Activated CD4-positive, alpha-beta T cell treated with anti-CD3 and anti-CD28 coated beads, Interleukin-2, amount 50 U/mL, for 24 hours (primary cell): ENCODE results near the gene ZFAND3.

ENCODE experiments used
- DNase-seq, 2 donors: peaks; one replicate each; pipeline ENCODE4 v3.0.0-alpha.2; 2020; ENCODE audit warnings: low read depth in 1 of 2, low spot score in 1 of 2

The ZFAND3 gene

GRCh38 chr6:38164671-38165108 is 345.2 kb downstream of the ZFAND3 start:
- no peak for DNase-seq

- no peak for DNase-seq
Observed at GRCh38 chr6:38166411-38167240, 347.1 kb downstream of the ZFAND3 start.

- no peak for DNase-seq
Observed at GRCh38 chr6:38167598-38167997, 348.1 kb downstream of the ZFAND3 start.

GRCh38 chr6:38168126-38168525 is 348.6 kb downstream of the ZFAND3 start:
- DNase-seq = no peak

- DNase-seq = no peak
Observed at GRCh38 chr6:38168699-38169098, 349.2 kb downstream of the ZFAND3 start.

- DNase-seq = no peak
Observed at GRCh38 chr6:38169221-38169976, 349.9 kb downstream of the ZFAND3 start.

- DNase-seq = no peak
Observed at GRCh38 chr6:38169977-38170526, 350.5 kb downstream of the ZFAND3 start.

GRCh38 chr6:38170666-38171355 is 351.3 kb downstream of the ZFAND3 start:
- DNase-seq = no peak

GRCh38 chr6:38171997-38172738 is 352.6 kb downstream of the ZFAND3 start:
- DNase-seq = no peak

GRCh38 chr6:38172739-38173410 is 353.3 kb downstream of the ZFAND3 start:
- no peak for DNase-seq

- DNase-seq = no peak
Observed at GRCh38 chr6:38173909-38174308, 354.4 kb downstream of the ZFAND3 start.

GRCh38 chr6:38174315-38174714 is 354.8 kb downstream of the ZFAND3 start:
- DNase-seq = no peak

- no peak for DNase-seq
Observed at GRCh38 chr6:38174806-38175495, 355.4 kb downstream of the ZFAND3 start.

GRCh38 chr6:38175786-38176185 is 356.3 kb downstream of the ZFAND3 start:
- no peak for DNase-seq

- no peak for DNase-seq
Observed at GRCh38 chr6:38176797-38177751, 357.5 kb downstream of the ZFAND3 start.

GRCh38 chr6:38177882-38178583 is 358.5 kb downstream of the ZFAND3 start:
- DNase-seq = no peak

GRCh38 chr6:38178584-38178886 is 359.0 kb downstream of the ZFAND3 start:
- DNase-seq = no peak

GRCh38 chr6:38179300-38179699 is 359.8 kb downstream of the ZFAND3 start:
- no peak for DNase-seq
